HG03280 (cell line): Measurements from ENCODE around the gene VSIR.

ENCODE experiments used
- ATAC-seq: cut with Tn5 transposase; IDR thresholded peaks from one replicate; pipeline ENCODE4 v1.9.1; 2021; ENCODE audit warnings: mild to moderate bottlenecking, moderate library complexity; ENCODE audit not compliant: unreplicated experiment

The VSIR gene

DNA sequence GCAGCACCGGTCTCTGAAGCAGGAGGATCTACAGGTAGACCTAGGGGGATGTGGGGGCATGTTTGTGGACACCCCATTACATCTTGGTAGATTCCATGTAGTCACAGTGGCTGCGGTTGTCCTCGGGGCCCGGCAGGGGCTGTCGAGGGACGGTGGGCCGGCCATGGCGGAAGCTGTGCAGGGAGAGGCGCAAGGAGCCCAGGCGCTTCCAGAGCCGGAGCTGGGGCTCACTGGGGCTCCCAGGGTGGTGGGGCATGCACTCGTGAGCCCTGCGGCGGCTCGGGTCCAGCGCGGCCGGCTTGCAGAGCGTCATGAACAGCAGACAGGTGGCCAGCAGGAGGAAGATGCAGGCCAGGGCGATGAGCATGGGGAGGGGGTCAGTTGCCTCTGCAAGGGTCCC is 57.5 kb downstream of the VSIR start:
- ATAC-seq, result no peak

DNA sequence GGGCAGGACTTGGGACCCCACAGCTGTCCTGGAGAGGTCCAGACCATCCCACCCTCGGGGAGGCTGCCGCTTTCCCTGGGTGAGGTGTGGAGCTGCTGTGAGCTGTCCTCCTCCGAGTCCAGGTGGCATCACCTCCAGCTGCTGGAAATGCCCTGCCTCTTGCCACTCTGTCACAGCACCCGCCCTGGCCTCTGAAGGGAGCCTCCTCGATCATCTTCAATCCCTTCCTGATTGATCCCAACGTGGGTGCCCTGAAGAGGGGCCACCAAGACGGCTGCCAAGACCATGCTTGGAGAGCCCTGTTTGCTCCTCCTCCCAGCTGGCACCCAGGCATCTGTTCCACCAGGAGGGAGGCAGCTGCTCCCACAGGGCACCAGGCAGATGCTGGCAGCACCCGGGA is 58.3 kb downstream of the VSIR start:
- ATAC-seq, result no peak

DNA sequence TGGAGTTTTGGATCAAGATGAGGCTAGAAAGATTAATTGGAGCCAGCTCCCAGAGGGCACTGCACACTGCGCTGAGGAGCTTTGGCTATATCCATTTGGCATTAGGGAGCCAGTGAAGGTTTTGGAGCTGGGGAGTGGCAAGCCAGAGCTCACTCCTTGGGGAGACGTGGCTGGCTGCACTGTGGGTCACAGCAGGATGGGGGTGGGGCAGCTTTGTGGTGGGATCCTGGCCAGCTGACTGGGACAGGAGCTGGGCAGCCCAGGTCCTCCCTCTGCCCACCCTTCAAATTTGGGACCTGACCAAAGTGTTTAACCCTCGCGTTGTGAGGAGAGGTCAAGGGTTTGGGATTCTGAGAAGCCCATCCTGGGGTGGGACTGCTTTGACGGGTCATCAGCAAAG is 58.7 kb downstream of the VSIR start:
- no peak for ATAC-seq

DNA sequence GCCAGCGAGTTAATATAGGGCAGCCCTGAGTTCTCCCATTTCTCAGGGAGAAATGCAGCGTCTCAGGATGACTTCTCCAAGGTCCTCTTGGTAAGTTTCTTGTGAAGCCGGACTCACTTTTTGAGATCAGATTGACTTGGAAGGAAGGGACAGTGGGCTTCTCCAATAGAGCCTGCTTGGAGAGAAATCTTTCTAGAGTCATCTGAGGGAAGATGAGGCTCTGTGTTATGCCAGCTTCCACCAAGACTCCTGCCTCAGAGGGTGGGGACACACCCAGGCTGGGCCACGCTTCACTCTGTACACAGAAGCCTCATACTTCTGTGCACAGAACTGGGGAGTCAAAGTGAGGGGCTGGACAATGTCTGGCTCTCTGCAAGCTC is 59.3 kb downstream of the VSIR start:
- ATAC-seq, result no peak

DNA sequence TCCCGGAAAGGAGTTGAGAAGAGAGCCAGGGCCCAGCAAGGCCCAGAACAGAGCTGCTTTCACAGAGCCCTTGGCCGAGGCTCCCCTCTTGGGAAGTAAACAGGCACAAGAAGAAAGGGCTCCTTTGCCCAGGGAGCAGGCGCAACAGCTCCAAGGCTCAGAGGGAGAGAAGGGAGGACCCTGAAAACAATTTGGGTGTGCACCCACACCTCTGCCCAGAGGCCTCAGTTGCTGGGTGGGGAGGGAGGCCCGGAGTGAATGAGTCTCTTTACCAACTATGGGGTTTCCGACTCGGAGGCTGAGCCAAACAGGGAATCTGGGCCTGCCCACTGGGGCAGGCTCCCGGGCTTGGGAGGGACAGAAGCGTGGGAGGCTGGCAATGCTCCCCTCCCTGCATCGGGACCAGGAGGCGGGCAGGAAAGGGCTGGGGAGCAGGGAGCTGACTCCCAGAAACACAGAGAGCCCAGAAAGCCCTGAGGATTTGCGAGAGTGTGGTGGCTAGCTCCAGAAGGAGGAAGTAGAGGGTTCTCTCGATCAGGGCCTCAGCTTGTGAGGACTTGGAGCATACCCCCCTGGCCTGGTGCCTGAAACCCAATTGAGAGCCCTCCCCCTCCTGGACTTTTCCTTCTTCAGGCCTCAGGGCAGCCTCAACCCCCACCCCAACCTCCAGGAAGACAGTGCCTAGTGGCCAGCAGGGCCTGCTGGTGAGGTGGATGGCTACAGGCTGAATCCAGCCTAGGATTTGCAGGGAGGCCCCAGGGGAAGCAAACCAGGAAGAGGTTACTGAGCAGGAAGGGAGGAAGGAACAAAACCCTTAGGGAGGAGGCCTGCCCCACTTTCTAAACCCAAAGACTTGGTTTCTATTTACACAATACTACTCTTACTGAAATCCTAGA is 59.9 kb downstream of the VSIR start:
- ATAC-seq, result no peak

DNA sequence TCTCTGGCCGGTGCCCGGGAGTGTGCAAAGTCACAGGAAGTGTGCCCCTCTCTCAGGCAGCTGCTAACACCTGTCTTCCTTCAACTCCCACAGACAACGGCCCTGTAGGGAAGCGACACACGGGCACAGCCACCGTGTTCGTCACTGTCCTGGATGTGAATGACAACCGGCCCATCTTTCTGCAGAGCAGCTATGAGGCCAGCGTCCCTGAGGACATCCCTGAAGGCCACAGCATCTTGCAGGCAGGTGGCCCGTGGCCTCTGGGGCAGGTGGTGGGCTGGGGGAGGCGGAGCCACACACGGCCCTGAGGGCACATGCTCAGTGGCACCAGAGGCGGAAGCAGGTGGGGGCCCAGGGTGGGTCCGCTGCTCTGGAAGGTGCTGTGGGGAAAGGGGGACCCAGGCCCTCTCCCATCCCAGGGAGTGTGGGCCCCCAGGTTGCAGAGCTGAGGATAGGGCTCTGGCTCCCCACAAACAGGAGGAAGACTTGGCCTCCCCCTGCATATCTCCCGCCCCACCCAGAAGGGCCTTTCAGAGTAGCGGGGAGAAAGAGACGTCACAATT is 60.7 kb downstream of the VSIR start:
- no peak for ATAC-seq

DNA sequence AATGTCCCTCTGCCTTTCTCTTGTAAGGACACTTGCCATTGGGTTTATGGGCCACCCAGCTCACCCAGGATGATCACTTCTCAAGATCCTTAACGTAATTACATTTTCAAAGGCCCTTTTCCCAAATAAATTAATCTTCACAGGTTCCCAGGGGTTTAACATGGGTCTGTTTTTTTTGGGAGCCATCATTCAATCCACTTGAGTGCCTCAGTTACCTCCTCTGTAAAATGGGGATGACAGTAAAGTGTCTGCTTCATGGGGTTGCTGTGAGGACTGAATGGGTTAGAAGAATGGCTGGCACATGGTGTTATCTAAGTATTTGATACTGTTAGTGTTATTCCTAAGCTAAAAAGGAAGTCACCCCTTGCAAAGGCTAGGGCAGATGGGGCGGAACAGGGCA is 61.1 kb downstream of the VSIR start:
- ATAC-seq, result no peak

DNA sequence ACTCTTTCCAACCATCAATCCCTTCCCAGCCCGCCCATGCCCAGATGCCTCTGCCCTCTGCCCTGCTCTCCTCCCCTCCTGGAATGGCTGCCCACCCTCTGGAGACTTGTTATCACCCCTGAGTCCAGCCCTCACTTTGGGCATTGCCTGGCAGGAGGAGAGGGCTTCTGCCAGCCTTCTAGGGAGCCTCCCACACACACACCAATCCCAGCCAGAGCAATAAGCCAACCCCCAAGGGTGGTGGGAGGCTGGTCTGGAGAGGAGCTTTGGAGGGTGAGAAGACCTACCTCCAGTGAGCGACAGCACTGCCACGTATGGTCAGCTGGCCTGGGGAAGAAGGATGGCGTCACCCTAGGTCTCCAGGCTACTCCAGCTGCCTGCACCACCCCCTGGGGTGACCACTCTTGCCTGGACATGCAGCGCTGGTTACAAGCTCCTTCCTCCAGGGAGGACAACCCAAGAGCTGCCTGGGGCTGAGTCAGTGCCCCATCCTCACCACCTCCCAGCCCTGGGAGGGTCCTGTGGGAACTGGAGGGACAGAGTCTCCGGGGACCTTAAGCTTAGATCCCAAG is 62.2 kb downstream of the VSIR start:
- no peak for ATAC-seq

DNA sequence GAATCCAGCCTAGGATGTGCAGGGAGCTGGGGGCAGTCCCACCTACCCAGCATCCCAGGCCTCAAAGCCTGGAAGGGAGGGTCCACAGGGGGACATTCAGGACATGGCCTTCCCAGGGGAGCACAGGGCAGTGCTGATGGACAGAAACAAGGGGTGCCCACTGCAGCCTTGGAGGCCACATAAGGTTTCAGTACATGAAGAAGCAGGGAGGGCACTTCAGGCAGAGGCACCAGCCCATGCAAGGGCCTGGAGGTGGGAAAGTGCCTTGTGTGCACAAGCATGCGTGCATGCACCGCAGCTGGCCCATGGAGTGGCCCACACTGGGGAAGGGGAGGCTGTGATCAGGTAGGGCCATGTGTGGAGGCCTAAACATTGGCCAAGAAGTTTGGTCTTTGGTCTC is 62.8 kb downstream of the VSIR start:
- no peak for ATAC-seq

DNA sequence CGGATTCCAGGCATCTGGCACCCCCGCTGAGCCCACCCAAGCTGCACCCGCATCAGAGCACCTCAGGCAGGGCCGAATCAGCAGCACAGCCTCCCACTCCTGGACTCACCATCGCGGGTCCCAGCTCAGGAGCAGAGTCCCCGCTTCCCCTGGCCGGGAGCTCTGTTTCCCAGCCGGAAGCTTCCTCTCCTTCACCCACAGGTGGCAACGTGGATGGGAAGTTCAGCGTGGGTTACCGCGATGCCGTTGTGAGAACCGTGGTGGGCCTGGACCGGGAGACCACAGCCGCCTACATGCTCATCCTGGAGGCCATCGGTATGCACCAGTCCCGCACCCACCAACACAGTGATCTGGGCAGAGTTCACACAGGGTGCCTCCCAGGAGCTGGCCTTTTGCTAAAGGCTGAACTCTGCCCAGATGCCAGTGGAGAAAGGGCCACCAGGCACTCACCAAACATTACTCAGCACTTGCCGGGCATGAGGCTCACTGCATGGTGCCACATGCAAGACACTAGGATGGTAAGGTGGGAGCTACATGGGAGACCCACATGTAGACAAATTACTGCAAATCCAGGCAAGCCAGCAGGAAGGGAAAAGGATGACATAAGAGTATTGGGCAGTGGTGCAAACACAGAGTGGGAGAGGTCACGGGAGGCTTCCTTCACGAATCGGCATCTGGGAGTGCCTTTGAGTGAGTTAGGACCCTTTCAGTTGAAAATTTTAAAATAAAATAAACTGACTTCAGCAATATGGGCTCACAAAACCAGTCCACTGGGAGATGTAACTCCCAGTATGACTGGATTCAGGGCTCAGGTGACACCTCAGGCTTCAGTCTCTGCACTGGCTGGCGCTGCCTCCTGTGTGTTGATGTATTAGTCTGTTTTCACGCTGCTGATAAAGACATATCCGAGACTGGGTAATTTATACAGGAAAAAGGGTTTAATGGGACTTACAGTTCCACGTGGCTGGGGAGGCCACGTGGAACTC is 64.1 kb downstream of the VSIR start:
- no peak for ATAC-seq

DNA sequence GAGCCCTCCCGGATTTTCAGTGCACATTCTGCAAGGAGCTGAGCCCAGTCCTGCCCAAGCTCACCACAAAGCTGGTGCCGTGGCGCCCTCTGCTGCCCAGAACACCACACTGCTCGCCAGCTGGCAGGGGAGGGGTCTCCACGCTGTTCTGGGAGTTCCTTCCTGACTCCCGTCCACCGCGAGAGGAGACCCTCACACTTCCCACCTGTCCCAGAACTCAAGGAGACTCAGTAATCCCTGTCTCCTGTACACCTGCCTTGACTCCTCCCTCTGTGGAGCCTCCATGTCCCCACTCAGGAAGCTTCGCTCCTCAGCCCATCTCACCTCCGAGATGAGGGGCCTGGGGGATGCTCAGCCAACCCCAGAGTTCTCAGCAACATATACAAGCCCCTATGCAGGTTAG is 65.0 kb downstream of the VSIR start:
- ATAC-seq, result no peak

DNA sequence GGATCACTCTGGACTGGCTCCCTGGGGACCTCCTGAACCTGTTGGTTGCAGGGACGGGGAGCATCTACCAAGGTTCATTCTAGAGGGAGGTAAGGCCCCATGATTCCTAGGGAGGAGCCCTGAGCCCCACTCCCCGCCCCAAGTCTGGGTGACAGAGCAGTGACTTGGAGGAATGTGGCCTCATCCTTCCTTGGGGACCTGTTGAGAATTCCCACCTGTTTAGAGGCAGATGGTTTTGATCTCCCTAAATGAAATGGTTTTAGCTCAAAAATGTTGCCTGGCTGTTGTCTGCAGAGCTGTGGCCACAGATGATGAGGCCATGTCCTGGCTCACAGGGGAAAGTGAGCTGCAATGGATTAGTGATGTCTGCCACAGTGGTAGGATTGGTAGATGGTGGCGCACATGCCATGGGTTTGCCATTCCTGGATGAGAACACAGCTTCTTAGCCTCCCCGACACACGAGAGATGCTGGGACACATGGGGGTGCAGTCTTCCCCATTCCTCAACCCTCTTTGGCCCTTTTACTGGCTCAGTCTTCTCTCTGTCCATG is 66.0 kb downstream of the VSIR start:
- ATAC-seq, result no peak

DNA sequence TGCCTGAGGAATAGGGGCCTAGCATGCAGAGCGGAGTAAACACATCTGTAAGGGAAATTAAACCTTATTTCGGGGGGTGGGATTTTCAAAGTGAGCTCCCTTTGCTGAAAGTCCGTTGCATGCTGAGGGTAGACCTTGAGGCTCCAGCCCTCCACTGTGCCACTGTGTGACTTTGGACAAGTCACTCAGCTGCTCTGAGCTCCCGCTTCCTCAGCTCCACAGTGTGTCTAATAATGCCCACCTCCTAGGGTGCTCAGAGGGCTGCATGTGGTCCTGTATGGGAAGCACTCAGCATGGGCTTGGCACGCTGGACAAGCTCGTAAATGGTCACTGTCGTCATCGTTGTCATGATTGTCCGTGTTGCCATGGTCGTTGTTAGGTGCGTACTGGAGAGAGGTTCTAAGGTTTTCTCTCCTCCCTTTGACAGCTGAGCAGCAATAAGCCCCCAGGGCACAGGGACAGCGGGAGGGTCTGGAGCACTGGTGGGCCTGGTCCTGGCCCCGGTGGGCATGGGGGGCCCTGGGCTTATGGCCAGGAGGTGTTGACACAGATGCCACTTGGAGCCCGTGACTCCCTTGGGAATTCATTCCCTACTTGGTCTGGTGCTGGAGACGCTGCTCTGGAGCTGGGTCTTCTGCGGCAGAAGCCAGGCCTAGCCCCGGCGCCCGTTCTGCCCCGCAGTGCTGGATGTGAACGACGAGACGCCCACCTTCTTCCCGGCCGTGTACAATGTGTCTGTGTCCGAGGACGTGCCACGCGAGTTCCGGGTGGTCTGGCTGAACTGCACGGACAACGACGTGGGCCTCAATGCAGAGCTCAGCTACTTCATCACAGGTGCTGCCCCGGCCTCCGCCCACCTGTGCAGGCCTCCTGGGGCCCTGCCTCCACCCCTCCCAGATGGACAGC is 66.9 kb downstream of the VSIR start:
- no peak for ATAC-seq

DNA sequence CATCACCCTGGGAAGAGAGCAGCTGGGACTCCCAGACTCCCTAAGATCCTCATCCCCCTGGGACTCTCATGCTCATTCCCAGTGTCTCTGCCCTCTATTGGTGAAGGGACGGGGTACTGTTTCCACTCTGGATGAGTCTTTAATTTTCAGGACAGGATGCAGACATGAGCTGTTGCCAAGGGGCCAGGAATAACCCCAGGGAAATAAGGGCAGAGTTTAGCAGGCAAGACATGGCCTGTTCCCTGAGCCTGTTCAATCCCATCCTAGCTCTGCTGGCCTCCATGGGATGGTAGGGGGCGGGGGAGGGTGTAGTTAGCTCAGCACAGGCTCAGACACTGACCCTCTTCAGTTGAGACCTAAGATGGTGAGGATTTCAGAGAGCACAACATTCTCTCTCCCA is 67.7 kb downstream of the VSIR start:
- no peak for ATAC-seq

DNA sequence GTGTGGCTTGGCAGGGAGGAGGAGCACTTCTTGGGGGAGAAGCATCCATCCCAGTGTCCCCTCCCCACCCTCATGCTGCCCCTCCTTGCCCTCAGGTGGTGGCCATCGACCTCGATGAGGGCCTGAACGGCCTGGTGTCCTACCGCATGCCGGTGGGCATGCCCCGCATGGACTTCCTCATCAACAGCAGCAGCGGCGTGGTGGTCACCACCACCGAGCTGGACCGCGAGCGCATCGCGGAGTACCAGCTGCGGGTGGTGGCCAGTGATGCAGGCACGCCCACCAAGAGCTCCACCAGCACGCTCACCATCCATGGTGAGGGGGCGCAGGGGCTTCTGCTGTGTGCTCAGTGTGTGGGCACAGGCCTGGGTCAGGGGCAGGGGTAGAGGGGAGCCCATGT is 68.5 kb downstream of the VSIR start:
- ATAC-seq, result no peak

DNA sequence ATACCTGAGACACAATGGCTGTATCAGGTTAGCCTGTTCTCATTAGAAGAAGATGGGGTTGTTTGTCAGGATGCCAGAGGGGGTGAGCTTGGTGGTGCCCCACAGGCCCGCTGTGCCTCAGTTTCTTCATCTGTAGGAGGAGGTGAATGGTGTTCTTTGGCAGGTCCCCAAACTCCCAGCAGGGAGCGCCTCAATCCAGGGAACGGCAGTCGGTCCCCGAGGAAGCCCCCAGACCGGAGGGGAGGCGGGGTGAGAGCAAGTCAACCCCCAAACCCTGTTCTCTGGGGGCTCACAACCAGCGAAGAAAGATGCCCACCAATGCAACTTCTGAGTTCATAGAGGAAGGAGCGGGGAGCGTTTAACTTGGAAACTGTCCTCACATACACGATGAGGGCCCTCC is 69.7 kb downstream of the VSIR start:
- ATAC-seq, result no peak

DNA sequence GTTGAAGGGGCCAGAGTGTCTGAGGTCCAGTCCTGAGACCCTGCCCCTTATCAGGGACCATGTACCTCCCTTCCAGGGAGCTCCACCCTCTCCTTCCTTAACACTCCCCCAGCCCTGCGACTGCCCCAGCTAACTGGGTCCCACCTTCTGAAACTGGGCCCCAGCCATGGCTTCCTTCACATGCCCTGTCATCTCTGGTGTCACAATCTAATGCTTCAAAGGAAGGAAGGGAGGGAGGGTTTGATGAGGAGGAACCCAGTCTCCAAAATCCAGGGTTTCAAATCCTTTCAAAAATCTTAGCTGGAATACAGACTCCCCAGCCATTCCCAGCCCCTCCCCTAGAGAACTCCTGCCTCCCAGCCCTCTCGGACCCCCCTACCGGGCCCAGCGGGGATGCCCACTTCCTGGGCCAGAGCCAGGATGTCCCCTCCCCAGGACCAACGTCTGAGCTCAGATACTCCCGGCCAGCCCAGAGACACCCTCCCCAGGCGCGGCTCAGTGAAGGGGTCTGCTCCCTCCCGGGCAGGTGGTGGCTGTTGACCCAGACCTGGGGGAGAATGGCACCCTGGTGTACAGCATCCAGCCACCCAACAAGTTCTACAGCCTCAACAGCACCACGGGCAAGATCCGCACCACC is 71.7 kb downstream of the VSIR start:
- ATAC-seq, result no peak

DNA sequence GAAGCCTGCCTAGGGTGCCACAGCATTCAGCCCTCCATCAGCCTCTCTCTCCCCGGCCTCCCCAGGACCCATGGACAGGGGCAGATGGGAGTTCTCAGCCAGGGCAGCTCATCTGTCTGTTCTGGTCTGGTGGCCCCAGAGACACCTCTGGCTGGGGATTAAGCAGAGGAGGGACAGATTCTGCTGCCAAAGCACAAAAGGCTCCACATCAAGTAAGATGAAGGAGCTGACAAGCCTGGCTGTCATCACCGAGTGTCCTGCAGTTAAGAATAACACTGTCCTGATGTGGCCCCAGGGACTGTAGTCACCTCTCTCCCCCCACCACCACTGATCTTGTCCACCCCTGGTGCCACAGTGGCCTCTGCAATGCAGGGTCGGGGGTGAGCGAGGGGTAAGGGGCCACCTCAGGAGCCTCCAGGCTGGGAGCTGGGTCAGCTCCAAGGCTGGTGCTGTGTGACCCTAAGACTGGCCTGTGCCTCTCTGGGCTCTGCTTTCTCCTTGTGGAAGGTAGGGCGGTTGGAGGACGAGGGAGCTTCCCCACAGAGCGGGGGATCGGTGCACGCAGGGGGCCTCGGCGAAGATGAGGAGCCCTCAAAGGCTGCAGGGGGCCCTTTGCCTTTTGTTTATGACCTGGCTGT is 72.5 kb downstream of the VSIR start:
- no peak for ATAC-seq

DNA sequence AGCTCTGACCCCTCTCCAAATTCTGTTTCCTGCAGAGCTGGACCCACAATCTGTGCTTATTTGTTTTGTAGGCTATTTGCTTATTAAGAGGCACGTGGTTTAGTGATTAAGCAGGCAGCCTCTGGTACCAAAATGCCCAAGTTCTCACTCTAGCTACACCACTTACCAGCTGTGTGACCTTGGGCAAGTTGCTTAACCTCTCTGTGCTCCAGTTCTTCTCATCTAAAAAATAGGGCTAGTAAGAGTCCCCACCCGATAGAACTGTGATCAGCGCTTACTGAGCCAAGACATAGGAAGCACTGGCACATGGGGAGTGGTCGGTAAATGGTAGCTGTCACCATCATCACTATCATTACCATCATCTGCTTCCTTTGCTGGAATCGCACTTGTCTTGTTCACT is 74.6 kb downstream of the VSIR start:
- ATAC-seq, result no peak
